RWPE2 (cell line): ENCODE results near the gene CKAP4.
"Not testable (repeated sequence)": the region's sequence is repeated elsewhere in the genome, so short reads cannot be mapped to it uniquely, and the experiment has no call there.

ENCODE experiments used
- ATAC-seq: fragments of 200-7000 bp; cut with Tn5 transposase; 3 replicates; pipeline ENCODE4 v1.9.1; 2021; ENCODE audit warnings: low read depth
- DNase-seq: peaks from one replicate; pipeline ENCODE4 v3.0.0-alpha.2; 2020; ENCODE audit warnings: low spot score
- H3K27ac ChIP-seq: fragments of 450-650 bp; 2 replicates; pipeline ENCODE4 v1.5.1; 2017; ENCODE audit warnings: mild to moderate bottlenecking; ENCODE audit not compliant: poor library complexity, severe bottlenecking
- H3K27me3 ChIP-seq: fragments of 250-450 bp; sonication (Bioruptor Pico); 2 replicates; pipeline ENCODE4 v1.5.1; 2021; ENCODE audit warnings: mild to moderate bottlenecking, moderate library complexity; ENCODE audit not compliant: insufficient read depth, poor library complexity, severe bottlenecking
- H3K36me3 ChIP-seq: fragments of 250-450 bp; sonication (Bioruptor Pico); 2 replicates; pipeline ENCODE4 v1.5.1; 2020; ENCODE audit warnings: low read depth, mild to moderate bottlenecking, moderate library complexity
- H3K4me1 ChIP-seq: fragments of 250-450 bp; sonication (Bioruptor Pico); 2 replicates; pipeline ENCODE4 v1.5.1; 2021; ENCODE audit warnings: mild to moderate bottlenecking, moderate library complexity; ENCODE audit not compliant: insufficient read depth, poor library complexity, severe bottlenecking
- H3K4me3 ChIP-seq: fragments of 250-450 bp; sonication (Bioruptor Pico); 2 replicates; pipeline ENCODE4 v1.5.1; 2021; ENCODE audit warnings: mild to moderate bottlenecking, moderate library complexity; ENCODE audit not compliant: severe bottlenecking
- H3K9me3 ChIP-seq: fragments of 250-450 bp; sonication (Bioruptor Pico); 2 replicates; pipeline ENCODE4 v1.5.1; 2021; ENCODE audit warnings: mild to moderate bottlenecking, moderate library complexity; ENCODE audit not compliant: severe bottlenecking
- CTCF ChIP-seq: fragments of 450-650 bp; IDR thresholded peaks from one replicate; pipeline ENCODE4 v1.5.1; 2017; ENCODE audit warnings: mild to moderate bottlenecking, moderate library complexity; ENCODE audit not compliant: poor library complexity, severe bottlenecking

The CKAP4 gene

GRCh38 chr12:106287364-106287763 lies 39.5 kb upstream of the CKAP4 start:
- Histone ChIP-seq H3K36me3 (no peaks in the 10 kb centered on the region), H3K4me1 (peaks cover 25% of the 10 kb centered on the region), H3K9me3 (no peaks in the 10 kb centered on the region), H3K4me3 (no peak overlapping the region), H3K27ac (peak overlapping the region; percentile 86), H3K27me3 (no peaks in the 10 kb centered on the region)
- ATAC-seq (no peak), DNase-seq (no peak)
- no peak for TF ChIP-seq CTCF

GRCh38 chr12:106286576-106287162 lies 38.8 kb upstream of the CKAP4 start:
- H3K27me3 ChIP-seq, H3K4me3 ChIP-seq, ATAC-seq, DNase-seq, H3K9me3 ChIP-seq, H3K36me3 ChIP-seq: not testable (repeated sequence)
- H3K4me1 ChIP-seq: peaks cover 25% of the 10 kb centered on the region
- peak overlapping the region; percentile 86 for H3K27ac ChIP-seq

DNA sequence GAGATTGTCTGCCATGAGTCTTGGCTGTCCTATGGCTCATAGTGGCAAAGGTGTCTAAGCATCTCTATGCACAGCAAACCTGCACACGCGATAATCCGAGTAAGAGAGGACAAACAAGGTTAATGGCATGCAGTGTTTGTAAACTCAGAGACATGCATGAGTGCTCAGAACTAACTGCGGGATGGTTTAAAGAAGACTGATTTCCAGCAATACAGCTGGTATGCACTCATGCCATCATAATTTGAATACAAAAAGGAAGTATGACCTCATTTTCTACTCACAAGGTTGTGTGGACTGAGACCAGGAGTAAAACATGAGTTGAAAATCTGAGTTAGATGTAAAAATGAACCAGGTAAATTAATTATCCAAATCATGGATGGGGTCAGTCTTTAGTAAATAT lies 38.2 kb upstream of the CKAP4 start:
- DNase-seq (no peak), ATAC-seq (no peak)
- no peak for TF ChIP-seq CTCF
- H3K36me3 ChIP-seq: no peaks in the 10 kb centered on the region
- no peak overlapping the region for H3K27ac ChIP-seq
- no peak overlapping the region for H3K4me3 ChIP-seq
- no peaks in the 10 kb centered on the region for H3K27me3 ChIP-seq
- H3K9me3 ChIP-seq: no peaks in the 10 kb centered on the region
- H3K4me1 ChIP-seq: peaks cover 24% of the 10 kb centered on the region

GRCh38 chr12:106284358-106285105 lies 36.7 kb upstream of the CKAP4 start:
- no peak for TF ChIP-seq CTCF
- H3K9me3 ChIP-seq: no peaks in the 10 kb centered on the region
- no peaks in the 10 kb centered on the region for H3K36me3 ChIP-seq
- no peak overlapping the region for H3K4me3 ChIP-seq
- DNase-seq (no peak), ATAC-seq (no peak)
- H3K27me3 ChIP-seq: no peaks in the 10 kb centered on the region
- H3K27ac ChIP-seq: no peak overlapping the region
- peaks cover 22% of the 10 kb centered on the region for H3K4me1 ChIP-seq

GRCh38 chr12:106282457-106283097 lies 34.8 kb upstream of the CKAP4 start:
- Histone ChIP-seq H3K27me3 (no peaks in the 10 kb centered on the region), H3K27ac (no peak overlapping the region), H3K4me3 (no peak overlapping the region), H3K9me3 (no peaks in the 10 kb centered on the region), H3K4me1 (peaks cover 4% of the 10 kb centered on the region), H3K36me3 (no peaks in the 10 kb centered on the region)
- DNase-seq (no peak), ATAC-seq (peak; percentile 54)
- TF ChIP-seq CTCF: peak; percentile 63
